ENCODE data around the gene CCDC191. TPM values are rescaled to one million over a fixed set of nuclear protein-coding genes. Genes with fewer than 3 reads are reported as not detected.

The CCDC191 gene, protein sequence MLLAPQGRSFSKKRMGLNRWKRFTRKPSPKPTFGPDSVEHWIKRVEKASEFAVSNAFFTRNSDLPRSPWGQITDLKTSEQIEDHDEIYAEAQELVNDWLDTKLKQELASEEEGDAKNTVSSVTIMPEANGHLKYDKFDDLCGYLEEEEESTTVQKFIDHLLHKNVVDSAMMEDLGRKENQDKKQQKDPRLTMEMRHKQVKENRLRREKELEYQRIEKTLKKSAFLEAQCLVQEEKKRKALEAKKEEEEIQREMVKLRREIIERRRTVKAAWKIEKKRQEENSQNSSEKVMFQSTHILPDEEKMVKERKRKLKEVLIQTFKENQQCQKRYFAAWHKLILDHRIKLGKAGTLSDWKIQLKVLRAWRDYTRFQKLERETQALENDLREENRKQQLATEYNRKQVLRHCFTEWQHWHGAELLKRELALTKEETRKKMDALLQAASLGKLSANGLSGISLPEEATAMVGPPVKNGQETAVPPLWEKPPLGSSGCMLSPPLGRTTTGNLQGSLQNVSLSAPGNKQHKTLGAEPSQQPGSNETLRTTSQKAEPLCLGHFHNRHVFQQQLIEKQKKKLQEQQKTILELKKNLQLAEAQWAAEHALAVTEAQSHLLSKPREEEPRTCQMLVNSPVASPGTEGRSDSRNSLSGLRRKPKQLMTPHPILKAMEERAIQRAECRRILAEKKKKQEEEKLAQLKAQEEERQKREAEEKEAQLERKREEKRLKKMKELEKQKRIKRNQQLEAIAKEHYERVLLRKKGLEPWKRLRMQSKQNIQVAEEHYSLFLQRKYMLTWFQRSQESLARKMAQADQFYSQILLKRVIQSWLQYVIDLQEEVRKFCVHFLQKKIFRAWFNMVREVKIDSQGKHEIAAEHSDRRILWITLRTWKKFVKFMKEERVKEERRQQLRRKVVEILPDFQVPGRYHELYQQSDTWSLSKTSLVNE
- 0.91 and 1.8 TPM in 2 replicates for total RNA-seq

DNA sequence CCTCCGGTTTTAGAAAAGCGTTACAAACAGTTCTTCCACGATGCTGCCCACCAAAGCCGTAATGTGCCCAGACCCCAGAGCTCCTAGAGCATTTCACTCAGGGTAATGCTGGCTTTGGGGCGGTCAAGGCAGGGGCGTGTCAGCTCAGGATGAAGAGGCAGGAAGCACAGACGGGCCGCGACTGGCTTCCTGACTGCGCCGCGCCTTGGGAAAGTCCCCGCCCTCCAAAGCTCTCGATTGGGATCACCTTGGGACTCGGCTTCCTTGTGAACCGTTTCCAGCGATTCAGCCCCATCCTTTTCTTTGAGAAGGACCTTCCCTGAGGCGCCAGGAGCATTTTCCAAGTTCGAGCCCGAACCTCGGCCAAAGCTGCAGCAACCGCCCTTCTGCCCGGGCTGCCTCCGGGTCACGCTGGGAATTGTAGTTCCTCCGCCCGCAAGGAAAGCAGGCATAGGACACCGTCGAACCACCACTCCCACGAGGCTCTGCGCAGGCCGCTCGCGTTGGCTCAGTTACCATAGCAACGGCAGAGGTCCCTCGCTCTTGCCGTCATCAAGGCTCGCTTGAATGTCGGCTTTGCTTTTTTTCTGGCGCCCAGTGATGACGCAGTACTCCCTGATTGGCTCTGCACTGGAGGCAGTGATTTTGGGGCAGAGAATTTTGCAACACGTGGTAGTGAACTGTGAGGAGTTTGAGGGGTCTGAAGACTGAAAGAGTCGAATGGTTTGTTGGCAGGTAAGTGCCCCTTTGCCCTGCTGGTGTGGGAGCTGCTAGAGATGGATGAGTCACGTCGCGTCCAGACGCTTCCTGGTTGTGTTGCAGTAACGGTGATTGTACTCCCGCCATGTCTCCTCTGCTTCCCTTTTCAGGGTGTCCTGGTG is at the start of gene CCDC191, which contains the start of gene QTRT2:
CCDC191 (minus strand) TSS at position 397 of the 881 bp plus-strand sequence; CDS start at position 337, 60 bp downstream.
QTRT2 (plus strand) TSS at position 608 of the 881 bp plus-strand sequence. CDS start 8,521 bp downstream, outside the sequence.

DNA sequence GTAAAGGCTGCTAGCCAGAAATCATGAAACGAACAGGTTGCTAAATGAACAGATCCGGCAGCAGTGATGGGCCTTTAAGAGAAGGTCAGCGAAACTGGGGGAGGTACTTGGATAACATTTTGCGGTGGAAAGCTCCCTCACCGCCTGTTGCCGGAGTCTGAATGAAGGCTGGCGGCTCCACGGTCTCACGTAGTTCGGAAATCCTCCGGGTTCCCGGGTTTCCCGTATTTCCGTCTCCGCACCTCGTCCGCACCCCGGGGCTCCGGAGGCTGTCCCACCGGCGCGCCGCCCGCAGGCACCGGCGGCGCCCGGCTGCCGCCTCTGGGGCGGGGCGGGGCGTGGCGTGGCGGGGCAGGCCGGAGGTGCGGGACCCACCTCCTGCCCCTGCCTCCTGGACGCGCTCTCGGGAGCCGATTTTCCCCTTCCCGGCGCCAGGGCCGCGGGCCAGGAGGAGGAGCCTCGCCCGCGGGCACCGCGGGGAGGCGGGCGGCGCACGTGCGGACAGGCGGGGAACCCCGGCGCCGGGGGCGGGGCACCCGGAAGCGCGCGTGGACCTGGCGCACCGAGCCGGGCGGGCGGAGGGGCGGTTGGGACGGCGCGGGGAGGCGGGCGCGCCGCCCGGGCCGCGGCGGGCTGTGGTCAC is 108.8 kb downstream of the CCDC191 start, which contains the start of gene ZDHHC23:
ZDHHC23 (plus strand) TSS at position 642 of the 643 bp plus-strand sequence. CDS start 790 bp downstream, outside the sequence.

Other genes with a start within 250 kb of the CCDC191 start
- gene GRAMD1C, start 217.7 kb downstream of the CCDC191 start, total RNA-seq = 2.6 and 7.8 TPM in 2 replicates
- 0.87 and 2.4 TPM in 2 replicates for gene ZDHHC23, start 108.5 kb downstream of the CCDC191 start, total RNA-seq
- 11.3 and 23.9 TPM in 2 replicates for gene QTRT2, start 211 bp upstream of the CCDC191 start, total RNA-seq
- not detected in 2 replicates for gene DRD3, start 122.5 kb upstream of the CCDC191 start, total RNA-seq
- gene ZNF80, start 181.1 kb upstream of the CCDC191 start, total RNA-seq = not detected in 2 replicates
- not detected in 2 replicates for gene TIGIT, start 237.5 kb upstream of the CCDC191 start, total RNA-seq